GM19238 (cell line): ENCODE data around the gene MMP15.

Experiments used
- DNase-seq: peaks from one replicate; pipeline ENCODE4 v3.0.0; 2011; ENCODE audit warnings: low spot score; ENCODE audit not compliant: insufficient read length

Gene MMP15

DNA sequence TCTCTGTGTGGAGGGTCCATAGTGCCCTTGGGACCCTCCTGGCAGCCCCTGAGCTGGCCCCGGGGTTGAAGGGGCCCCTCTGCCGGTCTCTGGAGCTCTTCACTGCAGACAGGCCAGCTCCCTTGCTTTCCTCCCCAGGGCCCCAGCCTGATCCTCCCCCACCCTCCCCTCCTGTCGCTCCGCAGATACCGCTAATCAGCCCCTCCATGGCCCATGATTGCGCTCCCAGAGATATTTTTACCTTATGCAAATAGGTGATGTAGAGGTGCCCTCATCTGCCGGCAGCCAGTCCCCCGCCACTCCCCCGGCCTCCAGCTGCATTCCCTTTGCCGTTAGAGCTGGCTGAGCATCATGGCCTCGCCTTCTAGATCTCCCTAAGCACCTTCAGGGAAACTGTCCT is 9.2 kb downstream of the MMP15 start:
- no peak for DNase-seq

DNA sequence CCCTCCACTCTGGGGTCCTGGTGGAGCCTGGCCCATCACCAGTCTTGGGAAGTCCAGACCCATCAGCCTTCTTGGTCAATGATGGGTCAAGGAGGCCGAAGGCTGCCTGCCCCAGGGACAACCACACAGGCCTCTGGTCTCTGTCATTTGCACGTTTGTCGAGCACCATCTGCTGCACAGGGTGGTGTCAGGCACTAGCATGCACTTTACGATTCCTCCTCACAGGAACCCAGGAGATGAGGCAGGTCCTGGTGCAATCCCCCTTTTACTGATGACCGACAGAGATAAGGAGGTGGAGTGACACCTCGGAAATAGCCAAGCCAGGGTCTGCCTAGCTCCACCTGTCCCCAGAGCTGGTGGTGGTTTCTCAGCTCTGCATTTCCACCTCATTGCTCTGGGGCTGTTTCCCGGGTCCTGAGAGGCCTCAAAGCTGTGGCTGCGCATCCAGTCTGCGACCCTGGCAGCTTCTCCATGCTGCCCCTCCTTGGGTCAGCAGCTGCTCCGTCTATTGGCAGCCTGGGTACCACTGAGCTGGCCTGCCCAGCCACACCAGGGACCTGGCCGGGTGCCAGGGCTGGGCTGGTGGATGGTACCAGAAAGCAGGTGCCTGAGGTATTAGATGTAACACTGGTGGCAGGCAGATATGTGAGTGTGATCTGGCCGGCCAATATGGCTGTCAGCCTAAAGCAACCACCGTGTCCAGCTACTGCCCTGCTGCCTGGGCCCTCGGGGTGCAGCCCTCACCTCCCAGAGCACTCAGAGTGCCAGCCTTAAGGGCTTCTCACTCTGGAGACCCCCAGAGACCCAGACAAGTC is 10.0 kb downstream of the MMP15 start:
- DNase-seq = no peak

- DNase-seq = no peak
These were observed 11.4 kb downstream of the MMP15 start for GRCh38 chr16:58036943-58037342.

DNA sequence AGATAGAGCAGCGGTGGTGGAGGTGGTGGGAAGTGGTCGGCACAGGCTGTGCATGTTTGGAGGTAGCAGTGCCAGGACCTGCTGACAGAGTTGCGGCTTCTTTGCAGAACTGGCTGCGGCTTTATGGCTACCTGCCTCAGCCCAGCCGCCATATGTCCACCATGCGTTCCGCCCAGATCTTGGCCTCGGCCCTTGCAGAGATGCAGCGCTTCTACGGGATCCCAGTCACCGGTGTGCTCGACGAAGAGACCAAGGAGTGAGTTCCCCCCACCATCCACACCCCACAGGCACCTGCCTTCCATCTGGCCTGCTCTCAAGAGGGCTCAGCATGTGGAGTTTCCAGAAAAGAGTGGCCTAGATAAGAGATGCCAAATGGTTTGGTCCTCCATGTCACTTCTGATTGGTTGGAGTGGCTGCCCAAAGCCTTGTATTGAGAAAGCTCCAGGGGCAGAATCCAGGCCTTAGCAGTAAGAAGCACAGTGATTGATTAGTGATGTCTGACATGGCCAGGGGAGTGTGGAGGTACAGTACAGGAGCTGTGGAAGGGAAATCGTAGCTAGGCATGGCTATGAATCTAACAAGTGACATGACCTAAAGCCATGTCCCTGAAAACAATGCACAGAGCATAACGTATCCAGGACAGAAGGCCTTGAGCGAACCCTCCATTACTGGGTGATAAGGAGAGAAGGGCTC is 12.0 kb downstream of the MMP15 start:
- no peak for DNase-seq

- no peak for DNase-seq
These were observed 12.7 kb downstream of the MMP15 start for GRCh38 chr16:58038219-58038641.

GRCh38 chr16:58039829-58040495 is 14.4 kb downstream of the MMP15 start:
- no peak for DNase-seq

GRCh38 chr16:58040496-58040846 is 14.9 kb downstream of the MMP15 start:
- DNase-seq = no peak

DNA sequence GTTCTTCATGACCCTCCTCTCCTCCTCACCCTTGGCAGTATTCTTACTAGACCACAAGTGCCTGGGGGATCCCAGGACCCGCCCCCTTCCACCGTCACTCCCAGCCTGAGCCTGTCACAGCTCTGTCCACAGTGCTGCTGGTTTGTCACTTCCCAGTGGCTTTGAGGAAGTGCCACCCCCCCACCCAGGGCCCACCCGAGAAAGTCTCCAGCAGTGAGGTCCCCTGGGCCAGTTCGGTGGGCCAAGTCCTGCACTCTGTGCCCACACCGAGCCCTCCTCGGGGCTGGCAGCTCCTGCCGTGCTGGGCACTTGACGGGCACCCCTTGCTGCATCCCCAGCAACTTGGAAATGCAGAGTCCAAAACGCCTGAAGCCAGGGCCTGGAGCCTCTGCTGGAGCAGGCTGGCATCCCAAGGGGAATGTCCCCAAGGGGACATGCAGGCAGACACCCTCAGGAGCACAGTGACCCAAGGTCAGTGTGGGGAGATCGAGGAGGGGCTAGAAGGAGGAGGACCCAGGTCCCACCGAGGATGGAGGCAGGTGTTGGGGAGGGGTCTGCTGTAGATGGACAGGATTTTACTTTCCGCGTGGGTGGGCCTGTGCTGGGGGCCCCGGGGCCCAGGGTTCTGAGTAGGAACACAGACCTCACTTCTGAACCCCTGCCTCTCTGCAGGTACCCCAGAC is 15.5 kb downstream of the MMP15 start:
- no peak for DNase-seq

DNA sequence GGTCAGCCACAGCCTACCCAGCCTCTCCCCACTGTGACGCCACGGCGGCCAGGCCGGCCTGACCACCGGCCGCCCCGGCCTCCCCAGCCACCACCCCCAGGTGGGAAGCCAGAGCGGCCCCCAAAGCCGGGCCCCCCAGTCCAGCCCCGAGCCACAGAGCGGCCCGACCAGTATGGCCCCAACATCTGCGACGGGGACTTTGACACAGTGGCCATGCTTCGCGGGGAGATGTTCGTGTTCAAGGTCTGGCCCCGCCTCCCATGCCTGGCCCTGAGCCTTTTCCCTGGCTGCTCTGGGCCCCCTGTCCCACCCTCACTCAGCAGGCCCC is 16.0 kb downstream of the MMP15 start:
- DNase-seq = no peak

- no peak for DNase-seq
These were observed 16.7 kb downstream of the MMP15 start for GRCh38 chr16:58042001-58042885.

DNA sequence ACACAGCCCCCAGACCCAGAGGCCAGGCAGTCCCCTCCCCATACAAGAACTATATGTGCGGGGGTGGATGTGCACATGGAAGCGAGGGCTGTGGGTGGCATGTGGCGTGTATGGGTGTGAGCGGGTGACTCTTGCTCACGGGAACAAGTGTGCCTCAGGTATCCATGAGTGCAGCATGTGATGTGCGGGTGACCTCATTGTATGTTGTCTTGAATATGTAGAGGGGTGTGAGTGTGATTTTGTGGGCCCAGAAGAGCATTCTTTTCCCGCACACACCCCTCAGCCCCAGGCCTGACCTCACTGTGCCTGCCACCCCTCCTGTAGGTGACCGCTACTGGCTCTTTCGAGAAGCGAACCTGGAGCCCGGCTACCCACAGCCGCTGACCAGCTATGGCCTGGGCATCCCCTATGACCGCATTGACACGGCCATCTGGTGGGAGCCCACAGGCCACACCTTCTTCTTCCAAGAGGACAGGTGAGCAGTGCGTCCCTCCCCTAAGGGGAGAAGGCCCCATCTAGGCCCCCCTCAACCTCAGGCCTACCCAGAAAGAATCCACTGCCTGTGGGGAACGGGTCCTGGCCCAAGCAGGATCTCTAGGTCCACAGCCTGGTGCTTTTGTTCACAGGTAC is 17.4 kb downstream of the MMP15 start:
- no peak for DNase-seq

DNA sequence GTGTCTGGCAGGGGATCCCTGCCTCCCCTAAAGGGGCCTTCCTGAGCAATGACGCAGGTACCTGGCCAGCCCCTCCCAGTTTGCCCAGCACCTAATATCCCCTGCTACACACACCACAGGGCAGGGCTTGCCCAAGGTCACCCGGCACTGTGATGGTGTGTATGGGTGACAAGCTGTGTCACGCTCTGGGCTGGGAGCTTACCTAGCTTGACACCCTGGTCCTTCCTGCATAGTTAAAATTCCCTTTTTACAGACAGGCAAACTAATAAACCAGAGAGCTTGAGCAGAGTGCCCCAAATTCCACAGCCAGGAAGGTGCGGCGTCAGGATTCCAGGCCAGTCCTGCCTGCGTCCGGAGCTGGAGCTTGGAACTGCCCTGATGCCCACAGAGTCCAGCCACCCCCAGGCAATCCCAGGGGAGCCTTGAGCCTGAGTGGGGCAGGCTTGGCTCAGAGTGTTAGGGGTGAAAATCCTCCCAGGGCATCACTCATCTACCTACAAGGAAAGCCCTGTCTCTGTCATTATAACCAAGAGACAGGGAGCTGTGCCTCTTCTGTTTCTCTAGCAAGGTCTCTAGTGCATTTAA is 18.1 kb downstream of the MMP15 start:
- no peak for DNase-seq

DNA sequence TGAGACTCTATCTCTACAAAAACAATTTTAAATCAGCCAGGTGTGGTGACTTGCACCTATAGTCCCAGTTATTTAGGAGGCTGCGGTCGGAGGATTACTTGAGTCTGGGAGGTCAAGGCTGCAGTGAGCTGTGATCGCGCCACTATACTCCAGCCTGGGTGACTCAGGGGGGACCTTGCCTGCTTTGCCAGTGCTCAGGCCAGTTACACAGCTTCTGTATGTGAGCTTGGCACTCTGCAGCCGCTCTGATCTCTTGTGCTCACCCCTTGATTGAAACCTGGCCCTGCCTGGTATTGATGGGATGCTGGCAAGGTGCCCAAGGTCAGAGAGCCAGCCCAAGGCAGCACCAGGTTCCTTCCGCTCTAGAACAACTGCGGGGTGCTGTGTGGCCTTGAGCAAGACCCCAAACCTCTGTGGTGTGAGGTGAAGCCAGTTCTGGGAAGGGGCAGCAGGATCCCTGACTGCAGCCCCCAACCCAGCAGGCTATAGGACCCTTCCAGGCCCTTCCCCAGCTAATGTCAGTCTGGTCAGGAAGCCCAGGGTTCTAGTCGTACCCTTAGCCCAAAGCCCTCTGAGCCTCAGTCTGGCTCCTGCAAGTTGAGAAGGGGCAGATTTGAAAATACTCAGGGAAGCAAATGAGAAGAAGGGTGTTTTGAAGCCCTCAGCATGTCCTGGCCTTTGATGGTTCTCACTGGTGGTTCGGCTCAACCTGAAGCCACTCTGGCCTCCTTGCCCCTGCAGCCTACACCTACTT is 18.9 kb downstream of the MMP15 start:
- no peak for DNase-seq

DNA sequence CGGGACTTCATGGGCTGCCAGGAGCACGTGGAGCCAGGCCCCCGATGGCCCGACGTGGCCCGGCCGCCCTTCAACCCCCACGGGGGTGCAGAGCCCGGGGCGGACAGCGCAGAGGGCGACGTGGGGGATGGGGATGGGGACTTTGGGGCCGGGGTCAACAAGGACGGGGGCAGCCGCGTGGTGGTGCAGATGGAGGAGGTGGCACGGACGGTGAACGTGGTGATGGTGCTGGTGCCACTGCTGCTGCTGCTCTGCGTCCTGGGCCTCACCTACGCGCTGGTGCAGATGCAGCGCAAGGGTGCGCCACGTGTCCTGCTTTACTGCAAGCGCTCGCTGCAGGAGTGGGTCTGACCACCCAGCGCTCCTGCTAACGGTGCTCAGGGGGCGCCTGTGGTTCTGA is 19.5 kb downstream of the MMP15 start:
- no peak for DNase-seq

DNA sequence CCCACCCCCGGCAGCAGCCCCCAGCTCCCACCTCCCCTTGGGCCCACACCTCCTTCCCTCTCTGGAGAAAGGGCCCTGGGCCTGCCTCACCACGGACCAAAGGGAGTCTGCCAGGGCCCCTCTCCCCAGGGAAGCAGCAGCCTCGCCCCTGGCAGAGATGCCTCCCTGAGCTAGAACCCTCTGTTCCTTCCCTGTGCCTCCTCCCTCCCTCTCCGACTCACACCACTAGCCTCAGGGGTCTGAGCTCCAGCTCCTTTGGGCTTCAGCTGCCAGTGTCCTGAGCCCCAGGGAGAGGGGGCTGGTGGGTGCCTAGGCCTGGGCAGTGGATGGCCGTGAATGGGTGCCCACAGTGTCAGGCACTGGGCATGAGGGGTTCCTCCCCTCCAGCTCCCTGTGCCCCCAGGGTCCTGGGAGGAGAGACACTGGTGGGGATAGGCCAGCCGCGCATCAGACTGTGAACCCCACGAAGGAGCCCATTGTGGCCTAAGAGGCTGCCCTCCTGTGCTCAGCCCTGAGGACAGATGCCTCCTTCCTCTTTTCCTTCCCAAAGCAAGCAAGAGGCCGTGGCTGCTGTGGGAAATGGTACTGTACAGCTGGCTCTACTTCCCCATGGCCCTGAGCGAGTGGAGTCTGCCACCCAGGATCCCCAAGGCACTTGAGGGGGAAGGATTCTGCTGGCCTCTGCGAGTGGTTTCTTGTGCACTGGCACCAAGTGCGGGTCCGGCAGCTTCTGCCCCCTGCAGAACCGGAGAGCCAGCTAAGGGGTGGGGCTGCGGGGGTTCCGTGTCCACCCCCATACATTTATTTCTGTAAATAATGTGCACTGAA is 20.7 kb downstream of the MMP15 start:
- DNase-seq = no peak

GRCh38 chr16:58046936-58047335 is 21.4 kb downstream of the MMP15 start:
- no peak for DNase-seq

GRCh38 chr16:58047557-58048348 is 22.2 kb downstream of the MMP15 start:
- DNase-seq = no peak
